NCI-H1436 treated with DMSO at 0.1 percent for 48 hours (cell line): Measurements from ENCODE around the gene PORCN.
"Not testable (repeated sequence)": the region's sequence is repeated elsewhere in the genome, so short reads cannot be mapped to it uniquely, and the experiment has no call there.

ENCODE experiments used
- DNase-seq: peaks from one replicate; lab custom pipeline; 2025; lab: John Stamatoyannopoulos, UW

Gene PORCN

DNA sequence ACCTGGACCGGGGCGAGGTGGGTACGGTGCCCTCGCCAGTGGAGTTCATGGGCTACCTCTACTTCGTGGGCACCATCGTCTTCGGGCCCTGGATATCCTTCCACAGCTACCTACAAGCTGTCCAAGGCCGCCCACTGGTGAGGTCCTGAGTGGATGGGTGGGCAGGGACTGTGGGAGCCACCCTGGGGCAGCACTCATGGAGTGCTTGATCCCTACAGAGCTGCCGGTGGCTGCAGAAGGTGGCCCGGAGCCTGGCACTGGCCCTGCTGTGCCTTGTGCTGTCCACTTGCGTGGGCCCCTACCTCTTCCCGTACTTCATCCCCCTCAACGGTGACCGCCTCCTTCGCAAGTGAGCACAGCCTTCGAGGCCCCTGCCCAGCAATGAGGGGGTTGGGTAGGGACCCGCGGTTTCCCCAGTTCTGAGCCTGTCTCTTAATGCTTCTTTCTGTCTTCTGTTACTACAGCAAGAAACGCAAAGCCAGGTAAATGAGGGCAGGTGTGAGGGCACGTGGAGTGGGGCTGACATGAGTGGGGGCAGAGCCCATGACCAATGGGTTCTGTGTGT, 3.7 kb downstream of the PORCN start:
- DNase-seq, result no peak

DNA sequence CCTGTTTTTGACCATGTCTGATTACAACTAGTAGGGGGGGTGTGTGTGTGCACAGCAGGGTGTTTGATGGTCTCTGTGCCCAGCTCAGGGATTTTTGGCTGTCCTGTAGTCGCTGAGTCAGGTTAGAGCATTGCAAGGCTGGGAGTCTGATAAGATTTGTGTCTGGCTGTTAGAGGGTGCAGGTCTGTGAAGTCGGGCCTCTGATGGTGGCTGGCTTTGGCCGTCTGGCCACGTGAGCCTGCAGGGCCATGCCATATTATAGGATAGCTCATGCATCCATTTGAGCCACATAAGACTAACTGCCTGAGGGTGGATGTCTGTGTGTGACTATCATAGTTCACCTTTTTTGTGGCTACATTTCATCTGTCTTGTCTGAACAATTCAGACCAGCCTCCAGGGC, 4.9 kb downstream of the PORCN start:
- no peak for DNase-seq

DNA sequence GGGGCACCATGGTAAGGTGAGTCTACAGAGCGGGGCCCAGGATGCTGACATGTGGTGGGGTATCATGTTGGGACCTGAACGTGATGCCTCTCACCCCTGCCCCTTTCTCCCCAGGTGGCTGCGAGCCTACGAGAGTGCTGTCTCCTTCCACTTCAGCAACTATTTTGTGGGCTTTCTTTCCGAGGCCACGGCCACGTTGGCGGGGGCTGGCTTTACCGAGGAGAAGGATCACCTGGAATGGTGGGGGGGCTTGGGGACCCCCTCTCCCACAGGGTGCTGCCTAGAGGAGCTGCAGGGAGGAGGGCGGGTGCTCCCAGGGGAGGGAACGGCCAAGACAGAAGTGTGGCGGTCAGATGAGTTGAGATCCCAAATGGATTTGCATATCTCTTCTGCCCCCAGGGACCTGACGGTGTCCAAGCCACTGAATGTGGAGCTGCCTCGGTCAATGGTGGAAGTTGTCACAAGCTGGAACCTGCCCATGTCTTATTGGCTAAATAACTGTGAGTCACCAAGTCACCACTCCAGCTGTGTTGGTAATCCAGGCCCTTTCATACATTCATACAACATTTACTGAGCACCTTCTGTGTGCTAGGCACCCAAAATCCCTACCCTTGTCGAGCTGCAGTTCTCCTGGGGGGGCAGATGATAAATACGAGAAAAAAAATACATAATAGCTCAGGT, 5.5 kb downstream of the PORCN start:
- DNase-seq, result no peak

DNA sequence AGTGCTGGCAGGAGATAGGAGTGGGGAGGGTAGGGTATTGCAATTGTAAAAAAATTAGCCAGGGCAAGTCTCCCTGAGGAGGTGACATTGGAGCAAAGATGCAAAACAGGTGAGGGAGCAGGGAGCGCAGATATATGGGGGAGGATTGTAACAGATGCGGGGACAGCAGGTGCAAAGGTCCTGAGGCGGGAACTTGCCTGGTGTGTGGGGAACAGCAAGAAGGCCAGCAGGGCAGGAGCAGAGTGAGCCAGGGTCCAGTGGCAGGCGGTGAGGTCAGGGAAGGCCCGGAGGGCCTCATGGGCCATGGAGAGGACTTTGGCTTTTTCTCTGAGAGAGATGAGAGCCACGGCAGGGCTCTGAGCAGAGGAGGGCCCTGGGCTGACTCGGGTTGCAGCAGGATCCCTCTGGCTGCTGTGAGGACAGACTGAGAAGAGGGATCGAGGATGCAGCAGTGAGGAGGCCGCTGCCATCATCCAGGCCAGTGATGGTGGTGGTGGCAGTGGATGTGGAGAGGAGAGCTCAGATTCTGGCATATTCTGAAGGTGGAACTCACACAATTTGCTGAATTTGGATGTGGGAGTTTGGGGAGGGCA, 6.2 kb downstream of the PORCN start:
- no peak for DNase-seq

DNA sequence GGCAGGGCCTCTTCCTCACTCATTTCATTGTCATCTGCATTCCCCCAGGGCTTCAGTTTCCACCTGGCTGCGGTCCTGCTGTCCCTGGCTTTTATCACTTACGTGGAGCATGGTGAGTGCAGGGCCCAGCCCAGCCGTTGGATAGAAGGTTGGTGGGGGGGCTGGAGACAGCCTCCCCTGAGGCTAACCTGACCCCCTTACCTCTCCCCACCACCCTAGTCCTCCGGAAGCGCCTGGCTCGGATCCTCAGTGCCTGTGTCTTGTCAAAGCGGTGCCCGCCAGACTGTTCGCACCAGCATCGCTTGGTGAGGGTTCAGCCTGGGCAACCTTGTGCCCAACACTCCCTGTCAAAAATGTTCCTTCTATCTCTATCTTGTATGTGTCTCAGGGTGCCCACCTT, 7.0 kb downstream of the PORCN start:
- no peak for DNase-seq

DNA sequence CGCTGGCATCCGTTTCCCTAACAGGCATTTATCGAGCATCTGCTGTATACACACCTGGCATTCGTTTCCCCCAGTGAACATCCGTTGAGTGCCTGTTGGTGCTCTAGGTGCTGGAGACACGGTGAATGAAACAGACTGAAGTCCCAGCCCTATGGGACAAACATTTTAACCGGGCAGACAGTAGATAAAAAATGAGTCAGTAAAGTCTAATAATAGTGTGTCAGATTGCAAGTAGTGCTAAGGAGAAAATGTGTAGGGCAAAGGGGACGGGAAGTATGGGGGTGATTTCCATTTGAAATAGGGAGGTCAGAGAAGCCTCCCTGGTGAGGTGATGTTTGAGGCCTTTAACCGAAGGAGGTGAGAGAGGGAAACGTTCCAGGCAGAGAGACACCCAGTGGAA, 7.5 kb downstream of the PORCN start:
- no peak for DNase-seq

DNA sequence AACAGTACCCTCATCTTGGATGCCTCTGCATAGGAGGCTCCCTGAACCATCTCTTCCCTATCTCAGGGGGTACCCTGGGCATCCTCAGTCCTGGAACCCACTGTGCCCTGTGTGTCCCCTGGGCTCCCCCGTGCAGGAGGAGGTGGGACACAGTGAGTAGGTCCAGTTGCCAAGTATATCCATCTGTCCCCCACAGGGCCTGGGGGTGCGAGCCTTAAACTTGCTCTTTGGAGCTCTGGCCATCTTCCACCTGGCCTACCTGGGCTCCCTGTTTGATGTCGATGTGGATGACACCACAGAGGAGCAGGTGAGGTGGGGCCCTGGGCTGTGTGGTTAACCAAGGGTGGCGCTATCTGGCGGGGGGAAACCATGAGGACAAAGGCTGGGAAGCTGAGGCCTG, 8.2 kb downstream of the PORCN start:
- no peak for DNase-seq

DNA sequence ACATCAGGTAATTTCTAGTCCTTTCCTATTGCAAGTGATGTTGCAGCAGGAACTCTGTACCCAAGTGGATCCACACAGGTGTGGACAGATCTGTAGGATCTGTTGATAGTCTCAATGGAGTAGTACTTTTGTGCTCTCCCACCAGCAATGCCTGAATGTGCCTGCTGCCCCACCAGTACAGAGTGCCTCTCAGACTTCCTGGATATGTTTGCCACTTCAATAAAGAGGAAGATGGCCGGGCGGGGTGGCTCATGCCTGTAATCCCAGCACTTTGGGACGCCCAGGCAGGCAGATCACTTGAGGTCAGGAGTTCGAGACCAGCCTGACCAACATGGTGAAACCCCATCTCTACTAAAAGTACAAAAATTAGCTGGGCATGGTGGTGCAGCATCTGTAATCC, 10.7 kb downstream of the PORCN start:
- not testable (repeated sequence) for DNase-seq

DNA sequence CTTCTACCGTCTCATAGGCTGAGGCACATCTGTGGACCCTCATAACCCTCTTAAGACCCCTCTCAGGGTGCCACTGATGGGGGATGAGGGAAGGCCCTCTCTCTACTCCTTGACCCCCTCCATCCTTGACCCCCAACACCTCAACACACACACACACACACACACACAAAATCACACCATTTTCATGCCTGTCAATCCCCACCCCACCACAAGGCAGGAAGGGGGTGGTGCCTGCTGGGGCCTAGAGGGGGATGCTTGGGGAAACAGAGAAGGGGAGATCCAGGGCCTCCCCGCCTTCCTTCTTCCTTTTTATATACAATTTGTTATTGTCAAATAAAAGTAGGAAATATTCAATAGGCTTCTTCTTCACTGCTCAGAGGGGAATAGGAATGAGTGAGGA, 11.7 kb downstream of the PORCN start:
- DNase-seq, result no peak

DNA sequence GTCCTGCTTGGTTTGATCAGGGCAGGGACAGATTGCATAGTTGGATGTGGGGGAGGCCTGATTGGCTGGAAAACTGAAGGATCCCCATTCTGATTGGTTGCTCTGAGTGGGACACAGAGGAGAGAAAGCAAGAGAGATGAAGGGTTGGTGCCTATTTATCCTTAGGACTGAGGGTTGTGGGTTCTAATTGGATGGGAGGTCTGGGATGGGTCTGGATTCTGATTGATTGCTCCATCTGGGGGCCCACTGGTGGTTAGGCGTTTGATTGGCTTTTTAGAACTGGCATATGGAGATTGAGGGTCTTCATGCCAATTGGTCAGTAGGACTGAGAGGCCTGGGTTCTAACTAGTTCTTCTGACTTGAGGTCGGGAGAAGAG, 12.2 kb downstream of the PORCN start:
- DNase-seq, result no peak

DNA sequence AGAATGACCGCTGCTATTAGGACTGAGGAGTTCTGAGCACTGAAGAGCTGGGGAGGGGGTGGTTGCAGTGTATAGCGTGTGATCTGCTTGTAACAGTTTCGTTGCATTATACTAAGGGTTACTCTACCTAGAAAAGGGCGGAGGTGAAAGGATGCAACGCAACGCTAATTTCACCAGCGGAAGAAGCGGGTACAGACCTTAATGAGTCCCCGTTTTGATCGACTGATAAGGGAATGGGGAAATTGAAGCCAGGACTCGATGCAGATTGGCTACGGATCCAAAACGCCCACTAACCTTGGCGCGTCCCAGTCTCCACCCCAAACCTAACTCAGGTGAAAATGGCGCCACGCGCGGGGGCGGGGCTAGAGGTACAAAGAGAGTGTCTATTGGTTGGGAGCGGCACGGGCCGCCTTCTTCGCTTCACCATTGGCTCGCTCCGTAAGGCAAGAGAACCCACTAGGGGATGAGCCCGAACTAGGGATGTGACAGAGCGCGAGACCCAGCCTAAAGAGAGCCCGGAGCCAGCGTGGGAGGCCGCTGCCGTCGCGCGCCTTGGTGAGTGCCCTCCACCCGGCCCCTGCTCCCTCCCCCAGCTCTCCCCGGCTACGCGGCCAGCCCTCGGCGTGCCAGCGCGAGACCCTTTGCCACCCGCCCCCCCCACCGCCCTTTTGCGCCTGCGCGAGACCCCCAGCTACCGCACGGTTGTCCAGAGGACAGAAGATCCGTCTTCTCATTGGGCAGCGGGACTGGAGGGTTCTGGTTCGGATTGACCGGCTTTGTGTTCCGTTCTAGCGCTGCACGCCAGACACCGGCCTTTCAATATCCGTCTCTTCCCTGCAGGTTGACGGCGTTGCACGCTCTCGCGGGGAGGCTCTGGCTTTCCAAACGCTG, 12.8 kb downstream of the PORCN start, which contains the start of gene EBP:
Gene EBP (plus strand): TSS at position 456 of the 891 bp plus-strand sequence. CDS start 1,964 bp downstream, outside the sequence.
- peak; percentile 74 for DNase-seq

DNA sequence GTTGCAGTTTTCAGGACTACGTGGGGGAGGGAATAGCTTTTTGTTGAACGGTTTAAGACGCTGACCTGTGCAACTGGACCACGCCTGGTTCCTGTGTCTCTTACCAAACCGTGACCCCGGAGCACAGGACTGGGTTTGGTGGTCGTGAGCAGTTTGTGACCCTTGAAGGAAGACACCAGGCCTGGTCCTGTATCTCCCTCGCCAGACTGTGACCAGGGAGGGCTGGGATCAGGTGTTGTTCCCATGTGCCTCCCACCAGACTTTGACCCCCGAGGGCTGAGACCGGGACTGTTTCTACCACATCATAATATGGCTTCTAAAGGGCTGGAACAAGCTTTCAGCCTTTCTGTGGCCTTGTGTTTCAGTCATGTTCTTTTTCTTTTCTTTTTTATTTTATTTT, 13.5 kb downstream of the PORCN start:
- no peak for DNase-seq

DNA sequence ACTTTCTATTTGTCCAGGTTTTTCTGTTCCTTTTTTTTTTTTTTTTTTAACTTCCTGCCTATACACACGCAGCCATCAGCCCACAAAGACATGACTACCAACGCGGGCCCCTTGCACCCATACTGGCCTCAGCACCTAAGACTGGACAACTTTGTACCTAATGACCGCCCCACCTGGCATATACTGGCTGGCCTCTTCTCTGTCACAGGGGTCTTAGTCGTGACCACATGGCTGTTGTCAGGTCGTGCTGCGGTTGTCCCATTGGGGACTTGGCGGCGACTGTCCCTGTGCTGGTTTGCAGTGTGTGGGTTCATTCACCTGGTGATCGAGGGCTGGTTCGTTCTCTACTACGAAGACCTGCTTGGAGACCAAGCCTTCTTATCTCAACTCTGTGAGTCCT, 14.9 kb downstream of the PORCN start:
- DNase-seq, result no peak

DNA sequence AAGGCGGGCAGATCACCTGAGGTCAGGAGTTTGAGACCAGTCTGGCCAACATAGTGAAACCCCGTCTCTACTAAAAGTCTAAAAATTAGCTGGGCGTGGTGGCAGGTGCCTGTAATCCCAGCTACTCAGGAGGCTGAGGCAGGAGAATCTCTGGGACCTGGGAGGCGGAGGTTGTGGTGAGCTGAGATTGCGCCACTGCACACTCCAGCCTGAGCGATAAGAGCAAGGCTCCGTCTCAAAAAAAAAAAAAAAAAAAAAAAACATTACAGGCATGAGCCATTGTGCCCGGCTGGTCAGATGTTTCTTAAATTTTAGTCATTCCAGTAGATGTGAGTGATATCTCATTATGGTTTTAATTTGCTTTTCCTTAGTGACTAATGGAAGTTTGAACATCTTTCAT, 17.1 kb downstream of the PORCN start:
- not testable (repeated sequence) for DNase-seq

DNA sequence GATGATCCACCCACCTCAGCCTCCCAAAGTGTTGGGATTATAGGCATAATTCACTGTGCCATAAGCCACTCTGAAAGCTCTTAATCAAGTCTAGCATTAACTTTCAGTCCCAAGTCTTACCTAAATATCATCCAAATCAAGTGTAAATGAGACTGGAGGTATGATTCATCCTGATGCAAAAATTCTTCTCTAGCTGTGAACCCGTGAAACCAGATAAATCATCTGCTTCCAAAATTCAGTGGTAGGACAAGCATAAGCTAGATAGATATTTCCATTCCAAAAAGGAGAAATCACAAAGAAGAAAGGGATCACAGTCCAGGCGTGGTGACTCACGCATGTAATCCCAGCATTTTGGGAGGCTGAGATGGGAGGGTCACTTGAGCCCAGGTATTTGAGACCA, 21.9 kb downstream of the PORCN start:
- DNase-seq, result no peak

DNA sequence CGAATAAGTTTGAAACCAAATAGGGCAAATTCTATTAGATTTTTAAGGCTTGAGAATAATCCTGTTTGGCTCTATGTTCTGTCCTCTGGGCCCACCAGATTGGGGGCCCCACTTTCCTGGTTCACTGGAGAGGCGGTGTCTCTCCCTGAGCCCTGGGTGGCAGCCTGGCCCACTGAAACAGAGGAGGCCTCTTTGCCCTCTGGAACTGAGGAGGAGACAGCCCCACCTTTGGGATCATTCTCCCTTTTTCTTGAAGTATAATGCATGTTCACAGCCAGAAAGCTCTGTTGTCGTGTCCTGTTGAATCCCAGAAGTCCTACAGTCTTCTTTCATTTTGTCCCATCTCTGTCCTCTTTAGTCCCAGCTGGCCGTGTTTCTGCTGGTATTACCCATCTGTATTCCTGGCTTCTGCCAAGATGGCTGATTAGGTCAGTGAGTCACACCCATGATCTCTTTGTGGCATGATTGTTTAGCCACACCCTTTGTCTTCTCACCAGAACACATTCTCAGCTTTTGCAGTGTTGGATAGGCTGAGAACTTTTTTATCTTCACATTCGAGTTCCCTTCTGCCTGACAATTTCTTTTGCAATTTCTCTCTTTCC, 22.7 kb downstream of the PORCN start:
- no peak for DNase-seq

DNA sequence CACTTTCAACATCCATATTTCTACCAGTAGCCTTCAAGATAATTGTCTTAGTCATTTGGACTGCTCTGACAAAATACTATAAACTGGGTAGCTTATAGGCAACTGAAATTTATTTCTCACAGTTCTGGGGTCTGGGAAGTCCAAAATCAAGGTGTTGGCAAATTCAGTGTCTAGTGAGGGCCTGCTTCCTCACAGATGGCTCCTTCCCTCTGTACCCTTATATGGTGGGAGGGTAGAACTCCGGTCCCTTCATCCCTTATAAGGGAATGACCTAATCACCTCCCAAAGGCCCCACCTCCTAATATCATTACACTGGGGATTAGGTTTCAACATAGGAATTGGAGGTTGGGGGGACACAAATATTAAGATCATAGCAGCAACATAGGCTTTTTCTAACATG, 23.4 kb downstream of the PORCN start:
- DNase-seq, result no peak

DNA sequence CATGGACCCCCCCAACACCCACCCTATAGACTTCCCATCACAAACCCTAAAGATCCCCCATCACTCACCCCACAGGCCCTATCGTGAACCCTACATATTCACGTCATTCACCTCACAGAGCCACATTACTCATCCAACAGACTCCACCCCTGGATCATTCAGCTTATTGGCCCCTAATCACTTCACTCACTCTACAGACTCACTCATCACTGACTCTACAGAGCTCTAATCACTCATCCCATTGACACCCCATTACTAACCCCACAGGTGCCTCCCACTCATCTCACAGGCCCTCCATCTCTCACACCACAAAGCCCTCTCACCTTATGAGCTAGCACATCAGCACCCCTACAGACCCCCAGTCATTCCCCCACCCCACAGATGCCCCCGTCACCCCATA, 24.4 kb downstream of the PORCN start:
- no peak for DNase-seq

DNA sequence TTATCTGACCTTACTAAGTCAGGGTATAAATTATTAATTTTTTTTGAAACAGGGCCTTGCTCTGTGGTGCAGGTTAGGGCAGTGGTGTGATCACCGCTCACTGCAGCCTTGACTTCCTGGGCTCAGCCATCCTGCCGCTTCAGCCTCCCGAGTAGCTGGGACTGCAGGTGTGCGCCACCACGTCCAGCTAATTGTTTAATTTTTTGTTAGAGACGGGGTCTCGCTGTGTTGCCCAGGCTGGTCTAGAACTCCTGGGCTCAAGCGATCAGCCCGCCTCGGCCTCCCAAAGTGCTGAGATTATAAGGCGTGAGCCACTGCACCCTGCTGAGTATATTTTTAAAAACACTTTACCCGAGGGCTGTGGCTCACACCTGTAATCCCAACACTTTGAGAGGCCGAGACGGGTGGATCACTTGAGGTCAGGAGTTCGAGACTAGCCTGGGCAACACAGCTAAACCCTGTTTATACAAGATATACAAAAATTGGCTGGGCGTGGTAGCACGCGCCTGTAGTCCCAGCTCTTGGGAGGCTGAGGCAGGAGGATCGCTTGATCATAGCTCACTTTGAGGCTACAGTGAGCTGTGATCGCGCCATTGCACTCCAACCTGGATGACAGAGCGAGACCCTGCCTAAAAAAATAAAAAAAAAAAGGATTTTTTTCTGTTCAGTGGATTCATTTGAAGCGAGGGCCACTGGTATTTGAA, 30.0 kb downstream of the PORCN start:
- no peak for DNase-seq

DNA sequence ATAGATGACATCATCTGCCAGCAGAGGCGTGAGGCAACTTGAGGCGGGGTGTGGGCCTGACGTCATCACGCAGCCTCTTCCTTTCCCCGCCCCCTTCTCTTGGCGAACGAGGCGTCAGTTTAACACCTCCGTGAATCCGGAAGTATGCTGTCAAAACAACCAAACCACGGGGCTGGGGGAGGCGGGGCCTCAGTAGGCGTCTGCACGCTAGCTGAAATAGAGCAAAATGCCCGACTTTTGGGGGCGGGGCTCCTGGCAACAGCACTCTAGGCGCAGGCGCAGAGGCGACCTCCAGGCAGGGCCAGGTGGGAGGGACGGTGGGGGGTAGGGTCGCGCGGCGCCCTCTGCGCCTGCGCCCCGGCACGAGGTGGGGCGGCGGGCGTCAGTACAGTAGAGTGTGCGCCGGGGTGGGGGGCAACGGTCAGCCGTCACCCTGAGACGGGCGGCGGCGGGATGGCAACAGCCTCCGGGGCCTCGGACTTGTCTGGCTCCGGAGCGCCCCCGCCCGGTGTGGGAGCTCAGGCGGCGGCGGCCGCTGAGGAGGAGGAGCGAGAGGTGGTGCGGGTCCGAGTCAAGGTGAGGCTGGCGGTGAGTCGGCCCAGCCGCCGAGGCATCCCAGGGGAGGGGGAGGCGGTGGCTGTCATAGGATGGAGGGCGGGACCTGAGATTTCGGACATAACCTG, 30.7 kb downstream of the PORCN start, which contains the start of gene TBC1D25:
Gene TBC1D25 (plus strand): TSS at position 370 of the 683 bp plus-strand sequence. CDS start 84 bp downstream, at position 454.
- peak; percentile 75 for DNase-seq

DNA sequence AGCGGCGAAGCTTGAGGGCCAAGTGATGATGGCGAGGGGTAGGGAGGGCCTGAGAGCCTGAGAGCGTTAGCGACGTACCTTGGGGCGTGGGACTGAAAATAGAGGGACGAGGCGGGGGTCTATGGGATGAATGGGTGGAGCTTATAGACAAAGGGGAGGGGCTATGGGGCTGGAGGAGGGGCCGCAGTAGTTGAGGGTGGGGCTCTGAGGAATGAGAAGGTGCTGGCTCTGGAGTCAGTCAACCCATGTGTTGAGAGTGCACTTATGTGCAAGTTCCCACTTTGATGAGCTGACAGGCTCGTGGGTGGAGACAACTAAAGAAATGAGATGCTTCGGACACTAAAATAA, 31.2 kb downstream of the PORCN start:
- DNase-seq, result no peak
